ENCODE results near the gene EFCAB6. TPM values are rescaled to one million over a fixed set of nuclear protein-coding genes. Genes with fewer than 3 reads are reported as not detected.

EFCAB6 gene
- total RNA-seq, 2 donors from 2014 or later = 3.3 to 10.5 TPM

- intact Hi-C loops (cut with DNase I) = no loop called here
- no peak for DNase-seq (ENCODE audit: low spot score)
- no peaks in the 10 kb centered on the region for H3K4me1 ChIP-seq (replicated peaks)
- H3K27me3 ChIP-seq (replicated peaks; ENCODE audit: insufficient read depth) = no peaks in the 10 kb centered on the region
- no peak overlapping the region for H3K4me3 ChIP-seq
- TF ChIP-seq POLR2AphosphoS5 (IDR thresholded peaks at IDR 0.05) (no peak), CTCF (IDR thresholded peaks at IDR 0.05) (no peak), POLR2A (IDR thresholded peaks at IDR 0.05) (no peak)
- no peak overlapping the region for H3K27ac ChIP-seq
- no peaks in the 10 kb centered on the region for H3K36me3 ChIP-seq
- no peaks in the 10 kb centered on the region for H3K9me3 ChIP-seq
- WGBS = 46% methylated on average over 8 of the region's 8 CpGs
Measured at GRCh38 chr22:43507235-43507634, 304.9 kb downstream of the EFCAB6 start.

GRCh38 chr22:43506487-43506886, 305.6 kb downstream of the EFCAB6 start:
- DNase-seq (ENCODE audit: low spot score) = no peak
- intact Hi-C loops (cut with DNase I) = no loop called here
- Histone ChIP-seq H3K36me3 (no peaks in the 10 kb centered on the region), H3K27ac (no peak overlapping the region), H3K4me3 (no peak overlapping the region), H3K4me1 (replicated peaks) (no peaks in the 10 kb centered on the region), H3K9me3 (no peaks in the 10 kb centered on the region), H3K27me3 (replicated peaks; ENCODE audit: insufficient read depth) (no peaks in the 10 kb centered on the region)
- TF ChIP-seq CTCF (IDR thresholded peaks at IDR 0.05) = no peak
- no peak for TF ChIP-seq POLR2AphosphoS5 (IDR thresholded peaks at IDR 0.05)
- TF ChIP-seq POLR2A (IDR thresholded peaks at IDR 0.05) = no peak
- 78% methylated on average over 12 of the region's 12 CpGs for WGBS

- Histone ChIP-seq H3K9me3 (no peaks in the 10 kb centered on the region), H3K27me3 (replicated peaks; ENCODE audit: insufficient read depth) (no peaks in the 10 kb centered on the region), H3K4me1 (replicated peaks) (no peaks in the 10 kb centered on the region), H3K4me3 (no peak overlapping the region), H3K27ac (no peak overlapping the region), H3K36me3 (no peaks in the 10 kb centered on the region)
- intact Hi-C loops (cut with DNase I) = no loop called here
- TF ChIP-seq POLR2A (IDR thresholded peaks at IDR 0.05) (no peak), POLR2AphosphoS5 (IDR thresholded peaks at IDR 0.05) (no peak), CTCF (IDR thresholded peaks at IDR 0.05) (no peak)
- WGBS = 51% methylated on average over 8 of the region's 8 CpGs
- no peak for DNase-seq (ENCODE audit: low spot score)
Measured at GRCh38 chr22:43505896-43506295, 306.2 kb downstream of the EFCAB6 start.

- Histone ChIP-seq H3K4me1 (replicated peaks) (no peaks in the 10 kb centered on the region), H3K4me3 (no peak overlapping the region), H3K36me3 (no peaks in the 10 kb centered on the region), H3K27me3 (replicated peaks; ENCODE audit: insufficient read depth) (no peaks in the 10 kb centered on the region), H3K9me3 (no peaks in the 10 kb centered on the region), H3K27ac (no peak overlapping the region)
- intact Hi-C loops (cut with DNase I) = no loop called here
- 92% methylated on average over 14 of the region's 14 CpGs for WGBS
- no peak for TF ChIP-seq POLR2A (IDR thresholded peaks at IDR 0.05)
- no peak for TF ChIP-seq CTCF (IDR thresholded peaks at IDR 0.05)
- TF ChIP-seq POLR2AphosphoS5 (IDR thresholded peaks at IDR 0.05) = no peak
- DNase-seq (ENCODE audit: low spot score) = no peak
Measured at GRCh38 chr22:43505423-43505822, 306.7 kb downstream of the EFCAB6 start.

- DNase-seq (ENCODE audit: low spot score) = no peak
- Histone ChIP-seq H3K4me3 (no peak overlapping the region), H3K27me3 (replicated peaks; ENCODE audit: insufficient read depth) (no peaks in the 10 kb centered on the region), H3K9me3 (no peaks in the 10 kb centered on the region), H3K4me1 (replicated peaks) (no peaks in the 10 kb centered on the region), H3K27ac (no peak overlapping the region), H3K36me3 (no peaks in the 10 kb centered on the region)
- intact Hi-C loops (cut with DNase I) = no loop called here
- TF ChIP-seq POLR2A (IDR thresholded peaks at IDR 0.05) = no peak
- TF ChIP-seq CTCF (IDR thresholded peaks at IDR 0.05) = no peak
- no peak for TF ChIP-seq POLR2AphosphoS5 (IDR thresholded peaks at IDR 0.05)
- WGBS = 96% methylated on average over 7 of the region's 7 CpGs
Measured at GRCh38 chr22:43504666-43505261, 307.3 kb downstream of the EFCAB6 start.
